ENCODE results near the gene HEMK1. TPM values are rescaled to one million over a fixed set of nuclear protein-coding genes. Genes with fewer than 3 reads are reported as not detected.

The HEMK1 gene
- total and polyA plus RNA-seq, 2 of the 4 experiments (the other 2 are of a cell fraction) = 17.2 to 20.8 TPM

DNA sequence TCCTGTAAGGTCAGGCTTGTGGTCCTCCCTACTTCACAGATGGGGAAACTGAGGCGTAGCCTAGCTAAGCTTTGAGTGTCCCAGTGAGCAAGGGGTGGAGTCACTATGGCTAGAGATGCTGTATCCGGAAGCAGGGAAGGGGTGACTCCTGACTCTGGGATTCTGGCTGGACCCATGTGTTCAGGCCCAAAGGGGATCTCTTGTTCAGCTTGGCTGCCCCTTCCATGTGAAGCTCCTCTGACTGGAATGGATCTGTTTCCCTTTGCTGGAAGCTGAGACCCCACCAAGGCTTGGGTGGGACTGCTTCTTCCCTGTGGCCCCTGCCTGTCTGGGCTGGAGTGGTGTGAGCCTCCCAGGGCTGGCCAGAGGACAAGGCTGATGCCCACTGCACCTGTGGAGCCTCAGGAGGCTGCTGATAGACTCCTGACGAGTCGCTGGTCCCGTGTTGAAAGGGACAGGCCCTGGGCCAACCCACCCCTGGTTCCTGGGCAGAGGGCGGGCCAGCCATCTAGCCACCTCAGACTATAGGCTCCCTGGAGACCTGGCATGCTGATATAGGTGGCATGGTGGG lies 48.7 kb downstream of the HEMK1 start:
- H3K9ac ChIP-seq (ENCODE audit: low read depth, low read length) = peak overlapping the region; percentile 51
- peak overlapping the region; percentile 96 for H2AK9ac ChIP-seq (replicated peaks; ENCODE audit: low read depth, low read length, poor library complexity)
- 0 out of 3 replicates have a peak overlapping the region, but pooled peaks have one; percentile 83 for H2BK15ac ChIP-seq (ENCODE audit: low read depth, low read length)
- no peak for DNase-seq
- CTCF ChIA-PET = interaction anchor here (0.5 kb wide), 1 partner anchor 754 kb away, joined by 3 read pairs; no protein-coding TSS in a partner anchor
- H2BK120ac ChIP-seq (ENCODE audit: low read depth, low read length) = no peak overlapping the region
- BruUV-seq (replicated peaks) = no TSS peak
- H3K4ac ChIP-seq (ENCODE audit: low read depth, low read length) = peak overlapping the region; percentile 79
- H3K4me1 ChIP-seq (ENCODE audit: control insufficient read depth, insufficient read depth, low read length) = peaks cover 6% of the 10 kb centered on the region
- peak overlapping the region; percentile 80 for H3K4me3 ChIP-seq (ENCODE audit: insufficient read depth, low read depth, low read length)
- no peaks in the 10 kb centered on the region; the same call in 1 of the 2 replicates for H4K20me1 ChIP-seq (ENCODE audit: insufficient read depth, low read length)
- peaks cover 2% of the 10 kb centered on the region; the same call in 1 of the 2 replicates for H3K9me1 ChIP-seq (ENCODE audit: insufficient read depth, low read length)
- in situ Hi-C loops (cut with MboI; ENCODE audit: low sequenced_read_pairs) (loop anchor here (5.0 to 25.0 kb wide), 2 partner anchors 754 to 1069 kb away; no protein-coding TSS in a partner anchor), intact Hi-C loops (cut with micrococcal nuclease) (loop anchor here (2.0 to 10.0 kb wide), 4 partner anchors 353 to 1047 kb away; partner anchors contain the start of genes DCAF1 and MANF), dilution Hi-C loops (cut with HindIII; ENCODE audit: low sequenced_read_pairs, unreplicated experiment) (no loop called here)
- peak overlapping the region; percentile 2 for H4K5ac ChIP-seq (ENCODE audit: low read depth, low read length)
- no peaks in the 10 kb centered on the region for H3K9me3 ChIP-seq (ENCODE audit: control insufficient read depth, insufficient read depth, low read length)
- H3K18ac ChIP-seq (ENCODE audit: low read depth, low read length) = no peak overlapping the region; the same call in 1 of the 2 replicates
- peak overlapping the region; percentile 96 for H2AFZ ChIP-seq (replicated peaks; ENCODE audit: low read length, poor library complexity)
- no peak overlapping the region for H2BK20ac ChIP-seq (ENCODE audit: low read depth, low read length)
- peaks cover 6 to 11% of the 10 kb centered on the region in 2 experiments; a peak in 2 of 4 replicates for H3K79me1 ChIP-seq (ENCODE audit: low read depth in 1 of 2, low read length in 2 of 2)
- peak overlapping the region; percentile 27; the same call in 1 of the 2 replicates for H3K14ac ChIP-seq (replicated peaks; ENCODE audit: low read depth, low read length)
- H2BK5ac ChIP-seq (ENCODE audit: low read depth, low read length, poor library complexity, severe bottlenecking) = no peak overlapping the region
- H3K36me3 ChIP-seq (ENCODE audit: control insufficient read depth, insufficient read depth, low read length) = no peaks in the 10 kb centered on the region
- peak overlapping the region; percentile 79 for H2AK5ac ChIP-seq (ENCODE audit: low read depth, low read length)
- no peak for ATAC-seq (ENCODE audit: low read depth)
- POLR2A ChIA-PET (ENCODE audit: unreplicated experiment) = interaction anchor here (0.5 kb wide), 1 partner anchor 1936 kb away, joined by 8 read pairs; no protein-coding TSS in a partner anchor
- peak overlapping the region; percentile 78; the same call in 1 of the 2 replicates for H3K23ac ChIP-seq (ENCODE audit: low read depth, low read length)
- peak overlapping the region; percentile 73 to 77; a peak in 3 of 4 replicates for H4K8ac ChIP-seq (ENCODE audit: low read depth in 2 of 2, low read length in 2 of 2)
- H3K27ac ChIP-seq (ENCODE audit: insufficient read depth, low read length) = no peak overlapping the region
- H3K27me3 ChIP-seq (ENCODE audit: control insufficient read depth, insufficient read depth, low read length) = no peaks in the 10 kb centered on the region
- 14% methylated on average over 1 of the region's 6 CpGs; no CpG with 5 or more reads in 1 of the 2 experiments for WGBS, 2 experiments (ENCODE audit: extremely low coverage in 2 of 2, insufficient read length in 1 of 2)
- H3K56ac ChIP-seq (ENCODE audit: extremely low read depth, insufficient read depth, low read length) = no peak overlapping the region
- H4K91ac ChIP-seq (ENCODE audit: insufficient read depth, low read depth, low read length) = no peak overlapping the region
- H3K4me2 ChIP-seq (ENCODE audit: low read depth, low read length) = peak overlapping the region; percentile 86
- TF ChIP-seq NFE2L2 (IDR thresholded peaks at IDR 0.05; ENCODE audit: low read depth, low read length) (no peak), RCOR1 (IDR thresholded peaks at IDR 0.05; ENCODE audit: insufficient replicate concordance, low read length) (no peak), POLR2A (IDR thresholded peaks at IDR 0.05; ENCODE audit: low read depth, low read length) (no peak), MXI1 (IDR thresholded peaks at IDR 0.05; ENCODE audit: borderline replicate concordance, low read depth, low read length) (no peak), CHD1 (IDR thresholded peaks at IDR 0.05; ENCODE audit: low read depth, low read length) (no peak), MAZ (IDR thresholded peaks at IDR 0.05; ENCODE audit: borderline replicate concordance, low read depth, low read length) (no peak), SMC3 (IDR thresholded peaks at IDR 0.05; ENCODE audit: low read depth, low read length) (no peak), CEBPB (IDR thresholded peaks at IDR 0.05; ENCODE audit: low read depth, low read length) (no peak), RFX5 (IDR thresholded peaks at IDR 0.05; ENCODE audit: low read depth, low read length) (no peak), BHLHE40 (IDR thresholded peaks at IDR 0.05; ENCODE audit: low read depth, low read length) (no peak), FOS (IDR thresholded peaks at IDR 0.05; ENCODE audit: low read depth, low read length) (no peak)
- TF ChIP-seq, protein P1, sequence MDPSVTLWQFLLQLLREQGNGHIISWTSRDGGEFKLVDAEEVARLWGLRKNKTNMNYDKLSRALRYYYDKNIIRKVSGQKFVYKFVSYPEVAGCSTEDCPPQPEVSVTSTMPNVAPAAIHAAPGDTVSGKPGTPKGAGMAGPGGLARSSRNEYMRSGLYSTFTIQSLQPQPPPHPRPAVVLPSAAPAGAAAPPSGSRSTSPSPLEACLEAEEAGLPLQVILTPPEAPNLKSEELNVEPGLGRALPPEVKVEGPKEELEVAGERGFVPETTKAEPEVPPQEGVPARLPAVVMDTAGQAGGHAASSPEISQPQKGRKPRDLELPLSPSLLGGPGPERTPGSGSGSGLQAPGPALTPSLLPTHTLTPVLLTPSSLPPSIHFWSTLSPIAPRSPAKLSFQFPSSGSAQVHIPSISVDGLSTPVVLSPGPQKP (IDR thresholded peaks at IDR 0.05; ENCODE audit: borderline replicate concordance, low read depth, low read length) = no peak
- TF ChIP-seq, protein P2, sequence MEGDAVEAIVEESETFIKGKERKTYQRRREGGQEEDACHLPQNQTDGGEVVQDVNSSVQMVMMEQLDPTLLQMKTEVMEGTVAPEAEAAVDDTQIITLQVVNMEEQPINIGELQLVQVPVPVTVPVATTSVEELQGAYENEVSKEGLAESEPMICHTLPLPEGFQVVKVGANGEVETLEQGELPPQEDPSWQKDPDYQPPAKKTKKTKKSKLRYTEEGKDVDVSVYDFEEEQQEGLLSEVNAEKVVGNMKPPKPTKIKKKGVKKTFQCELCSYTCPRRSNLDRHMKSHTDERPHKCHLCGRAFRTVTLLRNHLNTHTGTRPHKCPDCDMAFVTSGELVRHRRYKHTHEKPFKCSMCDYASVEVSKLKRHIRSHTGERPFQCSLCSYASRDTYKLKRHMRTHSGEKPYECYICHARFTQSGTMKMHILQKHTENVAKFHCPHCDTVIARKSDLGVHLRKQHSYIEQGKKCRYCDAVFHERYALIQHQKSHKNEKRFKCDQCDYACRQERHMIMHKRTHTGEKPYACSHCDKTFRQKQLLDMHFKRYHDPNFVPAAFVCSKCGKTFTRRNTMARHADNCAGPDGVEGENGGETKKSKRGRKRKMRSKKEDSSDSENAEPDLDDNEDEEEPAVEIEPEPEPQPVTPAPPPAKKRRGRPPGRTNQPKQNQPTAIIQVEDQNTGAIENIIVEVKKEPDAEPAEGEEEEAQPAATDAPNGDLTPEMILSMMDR (conservative IDR thresholded peaks at IDR 0.05; ENCODE audit: low read depth, low read length) = no peak
- TF ChIP-seq, protein P3, sequence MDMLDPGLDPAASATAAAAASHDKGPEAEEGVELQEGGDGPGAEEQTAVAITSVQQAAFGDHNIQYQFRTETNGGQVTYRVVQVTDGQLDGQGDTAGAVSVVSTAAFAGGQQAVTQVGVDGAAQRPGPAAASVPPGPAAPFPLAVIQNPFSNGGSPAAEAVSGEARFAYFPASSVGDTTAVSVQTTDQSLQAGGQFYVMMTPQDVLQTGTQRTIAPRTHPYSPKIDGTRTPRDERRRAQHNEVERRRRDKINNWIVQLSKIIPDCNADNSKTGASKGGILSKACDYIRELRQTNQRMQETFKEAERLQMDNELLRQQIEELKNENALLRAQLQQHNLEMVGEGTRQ (IDR thresholded peaks at IDR 0.05; ENCODE audit: low read depth, low read length) = no peak
